CD4-positive, alpha-beta T cell (primary cell): ENCODE measurements around the gene DNMT3A. TPM values are rescaled to one million over a fixed set of nuclear protein-coding genes. Genes with fewer than 3 reads are reported as not detected.

Experiments
- ATAC-seq: fragments of 200-7000 bp; cut with Tn5 transposase; one replicate; pipeline ENCODE4 v1.10.0; 2022; ENCODE audit warnings: mild to moderate bottlenecking; ENCODE audit not compliant: poor library complexity
- CTCF ChIA-PET: fragments of 350-600 bp; sonication (Branson Sonifier 250); formaldehyde crosslinking; loops from one replicate; lab custom pipeline; 2021; ENCODE audit warnings: antibody characterized with exemption, inconsistent platforms; lab: Charles Lee
- POLR2A ChIA-PET: fragments of 350-600 bp; sonication (Branson Sonifier 250); formaldehyde crosslinking; loops from one replicate; lab custom pipeline; 2021; ENCODE audit warnings: antibody characterized with exemption, inconsistent platforms; lab: Charles Lee
- DNase-seq, 14 experiments: peaks; one replicate each; pipeline ENCODE4 v3.0.0-alpha.2; 2013 to 2020; ENCODE audit warnings: mixed read lengths in 2 of 14
- H3K27ac ChIP-seq, 2 donors: one replicate each; pipeline versions ENCODE4 v1.5.1 to v1.7.0; 2013; ENCODE audit warnings: low read length in 2 of 2, low read depth in 1 of 2, mild to moderate bottlenecking in 1 of 2
- H3K27me3 ChIP-seq, 2 experiments: 1 replicate in 1 of 2; 2 replicates in 1 of 2; pipeline versions ENCODE4 v1.6.1 to v1.7.0; 2013; ENCODE audit warnings: low read length in 2 of 2, control low read depth in 1 of 2, mild to moderate bottlenecking in 1 of 2, moderate library complexity in 1 of 2; ENCODE audit not compliant: insufficient read depth in 2 of 2, control insufficient read depth in 1 of 2
- H3K36me3 ChIP-seq: one replicate; pipeline ENCODE4 v1.6.1; 2013; ENCODE audit warnings: low read length, control low read depth; ENCODE audit not compliant: insufficient read depth
- H3K4me1 ChIP-seq: one replicate; pipeline ENCODE4 v1.6.1; 2013; ENCODE audit warnings: low read length, control low read depth; ENCODE audit not compliant: insufficient read depth
- H3K4me3 ChIP-seq: one replicate; pipeline ENCODE4 v1.5.1; 2013; ENCODE audit warnings: mild to moderate bottlenecking, low read length, moderate library complexity
- H3K9me3 ChIP-seq, 2 experiments: 1 replicate in 1 of 2; 2 replicates in 1 of 2; pipeline versions ENCODE4 v1.6.1 to v1.7.0; 2013; ENCODE audit warnings: low read length in 2 of 2, mild to moderate bottlenecking in 2 of 2, control low read depth in 1 of 2, moderate library complexity in 1 of 2; ENCODE audit not compliant: control insufficient read depth in 1 of 2, insufficient read depth in 1 of 2
- H3K27ac Mint-ChIP-seq: one replicate; pipeline ENCODE4 v1.8.0; 2020; ENCODE audit warnings: mixed read lengths
- H3K27me3 Mint-ChIP-seq: one replicate; pipeline ENCODE4 v1.8.0; 2021; ENCODE audit warnings: mixed read lengths
- H3K36me3 Mint-ChIP-seq: one replicate; pipeline ENCODE4 v1.8.0; 2021; ENCODE audit warnings: low read depth, mixed read lengths
- H3K4me1 Mint-ChIP-seq: one replicate; pipeline ENCODE4 v1.8.0; 2021; ENCODE audit warnings: low read depth, mixed read lengths
- H3K4me3 Mint-ChIP-seq: one replicate; pipeline ENCODE4 v1.8.0; 2020; ENCODE audit warnings: mild to moderate bottlenecking, mixed read lengths
- H3K9me3 Mint-ChIP-seq: one replicate; pipeline ENCODE4 v1.8.0; 2020; ENCODE audit warnings: mixed read lengths
- intact Hi-C, 2 experiments: fragments of 100-400 bp; cut with DNase I in 1 of 2; cut with micrococcal nuclease in 1 of 2; formaldehyde crosslinking; loops; one replicate each; pipeline versions ENCODE4 v1.15.1 to v1.9.0; 2023 to 2025; cut with DNase I, micrococcal nuclease
- total RNA-seq, 174 experiments: library from RNA in 2 of 174; stranded (reverse) in 2 of 174; gene quantifications; one replicate each; pipeline ENCODE4 v1.2.3 and lab custom pipeline; 2021 to 2026
- TF ChIP-seq, protein P1 (sequence below): fragments of 200-600 bp; IDR thresholded peaks from one replicate; pipeline ENCODE4 v1.8.0; 2022; ENCODE audit warnings: antibody characterized with exemption, mild to moderate bottlenecking

Gene DNMT3A
- total RNA-seq, 2 experiments from 2014 or later = 57.1 to 62.1 TPM

- H3K4me3 ChIP-seq = peak overlapping the region; percentile 61
- peak; percentile 96 for ATAC-seq
- POLR2A ChIA-PET = interaction anchor here (0.6 to 2.1 kb wide), 26 partner anchors 10 to 984 kb away, joined by 3 to 55 read pairs (median 7); partner anchors contain the start of gene SELENOI
- no peaks in the 10 kb centered on the region for H3K36me3 ChIP-seq
- Mint-ChIP-seq H3K27me3 (no peaks in the 10 kb centered on the region), H3K4me1 (peaks cover 25% of the 10 kb centered on the region), H3K27ac (peak overlapping the region; percentile 84), H3K9me3 (no peaks in the 10 kb centered on the region), H3K4me3 (peak overlapping the region; percentile 90), H3K36me3 (no peaks in the 10 kb centered on the region)
- TF ChIP-seq, protein P1, sequence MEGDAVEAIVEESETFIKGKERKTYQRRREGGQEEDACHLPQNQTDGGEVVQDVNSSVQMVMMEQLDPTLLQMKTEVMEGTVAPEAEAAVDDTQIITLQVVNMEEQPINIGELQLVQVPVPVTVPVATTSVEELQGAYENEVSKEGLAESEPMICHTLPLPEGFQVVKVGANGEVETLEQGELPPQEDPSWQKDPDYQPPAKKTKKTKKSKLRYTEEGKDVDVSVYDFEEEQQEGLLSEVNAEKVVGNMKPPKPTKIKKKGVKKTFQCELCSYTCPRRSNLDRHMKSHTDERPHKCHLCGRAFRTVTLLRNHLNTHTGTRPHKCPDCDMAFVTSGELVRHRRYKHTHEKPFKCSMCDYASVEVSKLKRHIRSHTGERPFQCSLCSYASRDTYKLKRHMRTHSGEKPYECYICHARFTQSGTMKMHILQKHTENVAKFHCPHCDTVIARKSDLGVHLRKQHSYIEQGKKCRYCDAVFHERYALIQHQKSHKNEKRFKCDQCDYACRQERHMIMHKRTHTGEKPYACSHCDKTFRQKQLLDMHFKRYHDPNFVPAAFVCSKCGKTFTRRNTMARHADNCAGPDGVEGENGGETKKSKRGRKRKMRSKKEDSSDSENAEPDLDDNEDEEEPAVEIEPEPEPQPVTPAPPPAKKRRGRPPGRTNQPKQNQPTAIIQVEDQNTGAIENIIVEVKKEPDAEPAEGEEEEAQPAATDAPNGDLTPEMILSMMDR = peak; percentile 94
- H3K27ac ChIP-seq = peak overlapping the region; percentile 67 to 80
- H3K4me1 ChIP-seq = peaks cover 21% of the 10 kb centered on the region
- DNase-seq = peak; percentile 88 to 98 (median 94)
- CTCF ChIA-PET = interaction anchor here (0.6 to 2.6 kb wide), 26 partner anchors 11 to 524 kb away, joined by 3 to 72 read pairs (median 4); partner anchors contain the start of gene DNMT3A
- no peaks in the 10 kb centered on the region for H3K27me3 ChIP-seq
- intact Hi-C loops = loop anchor here (1.0 to 10.0 kb wide), 4 partner anchors 14 to 387 kb away; partner anchors contain the start of gene DNAJC27 (in 2 of the 2)
- no peaks in the 10 kb centered on the region for H3K9me3 ChIP-seq
These were observed 20.3 kb upstream of the DNMT3A start for GRCh38 chr2:25362049-25362433.

DNA sequence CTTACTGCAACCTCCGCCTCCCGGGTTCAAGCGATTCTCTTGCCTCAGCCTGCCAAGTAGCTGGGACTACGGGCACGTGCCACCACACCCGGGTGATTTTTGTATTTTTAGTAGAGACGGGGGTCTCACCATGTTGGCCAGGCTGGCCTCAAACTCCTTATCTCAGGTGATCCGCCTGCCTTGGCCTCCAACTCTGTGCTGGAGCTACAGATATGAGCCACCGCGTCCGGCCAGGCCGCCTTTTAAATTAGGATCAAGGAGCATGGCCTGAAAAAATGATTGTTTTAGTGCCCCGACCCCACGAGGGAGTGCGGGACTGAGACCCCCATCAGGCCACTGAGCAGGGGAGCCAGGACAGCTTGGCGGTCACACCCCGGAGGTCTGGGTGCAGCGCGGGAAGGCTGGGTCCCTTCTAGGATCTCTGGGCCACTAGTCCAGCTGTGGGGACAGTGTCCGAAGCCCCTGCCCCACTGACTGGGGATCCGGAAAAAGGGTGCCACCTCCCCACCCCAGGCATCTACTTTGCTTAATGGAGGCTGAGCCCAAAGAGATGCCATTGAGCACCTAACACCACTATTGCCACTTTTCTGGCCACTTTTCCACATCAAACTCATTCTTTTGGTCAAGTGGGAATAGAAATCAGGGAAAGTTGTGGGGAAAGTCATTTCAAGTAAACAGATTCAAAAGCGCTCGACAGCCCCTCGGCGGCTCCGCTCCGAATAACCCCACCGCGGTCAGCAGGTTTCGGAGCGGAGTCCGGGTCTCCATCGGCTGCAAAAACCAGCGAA, 19.7 kb upstream of the DNMT3A start:
- Mint-ChIP-seq H3K4me3 (peak overlapping the region; percentile 90), H3K27ac (peak overlapping the region; percentile 84), H3K4me1 (peaks cover 25% of the 10 kb centered on the region), H3K9me3 (no peaks in the 10 kb centered on the region), H3K36me3 (no peaks in the 10 kb centered on the region), H3K27me3 (no peaks in the 10 kb centered on the region)
- Histone ChIP-seq H3K27me3 (no peaks in the 10 kb centered on the region), H3K9me3 (no peaks in the 10 kb centered on the region), H3K27ac (no peak overlapping the region), H3K4me3 (peak overlapping the region; percentile 61), H3K4me1 (peaks cover 21% of the 10 kb centered on the region), H3K36me3 (no peaks in the 10 kb centered on the region)
- DNase-seq (no peak), ATAC-seq (no peak)
- TF ChIP-seq, protein P1 = no peak
- intact Hi-C loops = loop anchor here (1.0 to 10.0 kb wide), 4 partner anchors 15 to 387 kb away; partner anchors contain the start of gene DNAJC27 (in 2 of the 2)
- ChIA-PET CTCF (interaction anchor here (0.6 to 2.6 kb wide), 23 partner anchors 11 to 163 kb away, joined by 3 to 72 read pairs (median 5); partner anchors contain the start of gene DNMT3A), POLR2A (interaction anchor here (0.6 to 2.1 kb wide), 20 partner anchors 10 to 984 kb away, joined by 3 to 55 read pairs (median 10); partner anchors contain the start of gene SELENOI)

DNA sequence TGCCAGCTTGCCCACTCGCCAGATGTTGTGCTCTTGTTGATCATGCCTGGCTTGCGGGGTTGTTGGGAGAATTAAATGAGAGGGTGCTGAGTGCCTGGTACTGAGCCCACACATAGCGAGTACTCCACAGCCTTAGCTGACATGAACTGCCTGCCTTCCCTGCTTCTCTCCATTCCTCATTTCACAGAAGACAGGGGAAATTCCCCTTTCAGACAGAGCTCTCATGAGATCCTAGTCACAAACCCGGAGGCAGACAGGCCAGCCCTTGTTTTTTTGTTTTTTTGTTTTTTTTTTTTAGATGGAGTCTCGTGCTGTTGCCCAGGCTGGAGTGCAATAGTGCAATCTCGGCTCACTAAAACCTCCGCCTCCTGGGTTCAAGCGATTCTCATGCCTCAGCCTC, 17.1 kb upstream of the DNMT3A start:
- DNase-seq (no peak), ATAC-seq (no peak)
- POLR2A ChIA-PET = no interaction called here
- H3K27me3 ChIP-seq = no peaks in the 10 kb centered on the region
- CTCF ChIA-PET = no interaction called here
- peaks cover 20% of the 10 kb centered on the region for H3K4me1 ChIP-seq
- H3K9me3 ChIP-seq = no peaks in the 10 kb centered on the region
- H3K36me3 Mint-ChIP-seq = no peaks in the 10 kb centered on the region
- H3K4me1 Mint-ChIP-seq = peaks cover 13% of the 10 kb centered on the region
- no peaks in the 10 kb centered on the region for H3K9me3 Mint-ChIP-seq
- no peak overlapping the region for H3K4me3 ChIP-seq
- no peaks in the 10 kb centered on the region for H3K36me3 ChIP-seq
- no peaks in the 10 kb centered on the region for H3K27me3 Mint-ChIP-seq
- no peak overlapping the region for H3K4me3 Mint-ChIP-seq
- H3K27ac Mint-ChIP-seq = no peak overlapping the region
- no peak overlapping the region for H3K27ac ChIP-seq
- TF ChIP-seq, protein P1 = no peak
- intact Hi-C loops = no loop called here
